ENCODE measurements around the gene SAMHD1. TPM values are rescaled to one million over a fixed set of nuclear protein-coding genes. Genes with fewer than 3 reads are reported as not detected.

Gene SAMHD1
- total RNA-seq, 1 experiment from 2014 or later = 63.0 TPM

GRCh38 chr20:36984257-36984638, 32.7 kb upstream of the SAMHD1 start:
- Histone ChIP-seq H3K36me3 (ENCODE audit: control insufficient read depth, insufficient read depth, low read length) (no peaks in the 10 kb centered on the region), H3K4me3 (ENCODE audit: low read depth, low read length) (no peak overlapping the region), H3K27me3 (replicated peaks; ENCODE audit: control insufficient read depth, insufficient read depth, low read length) (no peaks in the 10 kb centered on the region), H3K4me1 (no peaks in the 10 kb centered on the region), H3K9me3 (peaks cover 3% of the 10 kb centered on the region)
- no peaks in the 10 kb centered on the region for H3K27me3 Mint-ChIP-seq (ENCODE audit: insufficient read depth, unreplicated experiment)
- no peak overlapping the region for H3K4me3 Mint-ChIP-seq (ENCODE audit: unreplicated experiment)
- H3K9me3 Mint-ChIP-seq (ENCODE audit: unreplicated experiment) = no peaks in the 10 kb centered on the region
- intact Hi-C loops (cut with micrococcal nuclease; ENCODE audit: unreplicated experiment) = no loop called here
- H3K36me3 Mint-ChIP-seq (ENCODE audit: insufficient read depth, unreplicated experiment) = no peaks in the 10 kb centered on the region
- TF ChIP-seq CTCF (IDR thresholded peaks at IDR 0.05; ENCODE audit: insufficient read depth in 1 of 2, low read depth in 1 of 2, low read length in 1 of 2, severe bottlenecking in 1 of 2, unreplicated experiment in 1 of 2) = no peak
- CTCF ChIA-PET = no interaction called here
- H3K4me1 Mint-ChIP-seq (ENCODE audit: low read depth, unreplicated experiment) = no peaks in the 10 kb centered on the region
- no peak for DNase-seq
- H3K27ac Mint-ChIP-seq (ENCODE audit: unreplicated experiment) = no peak overlapping the region
- POLR2A ChIA-PET = no interaction called here
- BruUV-seq (replicated peaks) = no TSS peak

GRCh38 chr20:36975099-36975818, 23.8 kb upstream of the SAMHD1 start:
- POLR2A ChIA-PET = interaction anchor here (0.7 kb wide), 1 partner anchor 1122 kb away, joined by 5 read pairs; no protein-coding TSS in a partner anchor
- no peaks in the 10 kb centered on the region for H3K27me3 Mint-ChIP-seq (ENCODE audit: insufficient read depth, unreplicated experiment)
- CTCF ChIA-PET = interaction anchor here (0.6 kb wide), 1 partner anchor 201 kb away, joined by 8 read pairs; no protein-coding TSS in a partner anchor
- DNase-seq = no peak
- intact Hi-C loops (cut with micrococcal nuclease; ENCODE audit: unreplicated experiment) = no loop called here
- H3K9me3 Mint-ChIP-seq (ENCODE audit: unreplicated experiment) = peaks cover 3% of the 10 kb centered on the region
- no peaks in the 10 kb centered on the region for H3K36me3 Mint-ChIP-seq (ENCODE audit: insufficient read depth, unreplicated experiment)
- Histone ChIP-seq H3K36me3 (ENCODE audit: control insufficient read depth, insufficient read depth, low read length) (no peaks in the 10 kb centered on the region), H3K27me3 (replicated peaks; ENCODE audit: control insufficient read depth, insufficient read depth, low read length) (no peaks in the 10 kb centered on the region), H3K9me3 (no peaks in the 10 kb centered on the region; the same call in 1 of the 2 replicates), H3K4me3 (ENCODE audit: low read depth, low read length) (no peak overlapping the region), H3K4me1 (no peaks in the 10 kb centered on the region)
- TF ChIP-seq CTCF (IDR thresholded peaks at IDR 0.05; ENCODE audit: insufficient read depth in 1 of 2, low read depth in 1 of 2, low read length in 1 of 2, severe bottlenecking in 1 of 2, unreplicated experiment in 1 of 2) = no peak
- BruUV-seq (replicated peaks) = no TSS peak
- H3K27ac Mint-ChIP-seq (ENCODE audit: unreplicated experiment) = no peak overlapping the region
- no peak overlapping the region for H3K4me3 Mint-ChIP-seq (ENCODE audit: unreplicated experiment)
- no peaks in the 10 kb centered on the region for H3K4me1 Mint-ChIP-seq (ENCODE audit: low read depth, unreplicated experiment)

DNA sequence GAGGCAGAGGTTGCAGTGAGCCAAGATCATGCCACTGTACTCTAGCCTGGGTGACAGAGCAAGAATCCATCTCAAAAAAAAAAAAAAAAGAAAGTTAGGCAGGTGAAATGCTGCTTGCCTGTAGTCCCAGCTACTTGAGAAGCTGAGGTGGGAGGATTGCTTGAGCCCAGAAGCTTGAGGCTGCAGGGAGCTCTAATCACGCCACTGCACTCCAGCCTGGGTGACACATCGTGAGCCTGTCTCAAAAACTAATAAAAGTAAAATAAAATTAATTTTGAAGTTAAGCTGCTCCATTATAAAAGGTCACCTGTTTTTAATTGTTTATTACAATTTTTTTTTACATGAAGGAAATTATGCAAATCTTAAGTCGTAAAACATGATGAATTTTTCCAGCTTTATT, 23.2 kb upstream of the SAMHD1 start:
- POLR2A ChIA-PET = interaction anchor here (0.7 kb wide), 1 partner anchor 1122 kb away, joined by 5 read pairs; no protein-coding TSS in a partner anchor

More for the DNA sequence above, 23.2 kb upstream of the SAMHD1 start:
- intact Hi-C loops (cut with micrococcal nuclease; ENCODE audit: unreplicated experiment) = no loop called here
- Mint-ChIP-seq H3K9me3 (ENCODE audit: unreplicated experiment) (peaks cover 7% of the 10 kb centered on the region), H3K36me3 (ENCODE audit: insufficient read depth, unreplicated experiment) (no peaks in the 10 kb centered on the region), H3K27me3 (ENCODE audit: insufficient read depth, unreplicated experiment) (no peaks in the 10 kb centered on the region), H3K4me1 (ENCODE audit: low read depth, unreplicated experiment) (no peaks in the 10 kb centered on the region), H3K27ac (ENCODE audit: unreplicated experiment) (no peak overlapping the region), H3K4me3 (ENCODE audit: unreplicated experiment) (no peak overlapping the region)
- no peaks in the 10 kb centered on the region for H3K4me1 ChIP-seq
- no peaks in the 10 kb centered on the region for H3K36me3 ChIP-seq (ENCODE audit: control insufficient read depth, insufficient read depth, low read length)
- no peaks in the 10 kb centered on the region for H3K27me3 ChIP-seq (replicated peaks; ENCODE audit: control insufficient read depth, insufficient read depth, low read length)
- no peaks in the 10 kb centered on the region; the same call in 1 of the 2 replicates for H3K9me3 ChIP-seq
- no peak for DNase-seq
- TF ChIP-seq CTCF (IDR thresholded peaks at IDR 0.05; ENCODE audit: insufficient read depth in 1 of 2, low read depth in 1 of 2, low read length in 1 of 2, severe bottlenecking in 1 of 2, unreplicated experiment in 1 of 2) = no peak
- BruUV-seq (replicated peaks) = no TSS peak
- H3K4me3 ChIP-seq (ENCODE audit: low read depth, low read length) = no peak overlapping the region
- CTCF ChIA-PET = interaction anchor here (0.6 kb wide), 1 partner anchor 200 kb away, joined by 8 read pairs; no protein-coding TSS in a partner anchor

Measured in Caco-2 (cell line).